Mucosa of descending colon (tissue), 3 donors: Measurements from ENCODE around the gene MAGI1. TPM values are rescaled to one million over a fixed set of nuclear protein-coding genes. Genes with fewer than 3 reads are reported as not detected.

Source experiments
- ATAC-seq: fragments of 200-7000 bp; cut with Tn5 transposase; one replicate; pipeline ENCODE4 v1.9.1; 2020; ENCODE audit warnings: mild to moderate bottlenecking, moderate library complexity
- DNase-seq, 3 donors: peaks; one replicate each; pipeline ENCODE4 v3.0.0-alpha.2; 2020
- H3K36me3 ChIP-seq: fragments of 200-600 bp; one replicate; pipeline ENCODE4 v1.8.0; 2021; ENCODE audit warnings: low read depth, mild to moderate bottlenecking
- H3K4me1 ChIP-seq: fragments of 200-600 bp; one replicate; pipeline ENCODE4 v1.8.0; 2021; ENCODE audit warnings: low read depth, mild to moderate bottlenecking
- H3K4me3 ChIP-seq: fragments of 200-600 bp; one replicate; pipeline ENCODE4 v1.8.0; 2021; ENCODE audit warnings: mild to moderate bottlenecking
- H3K9me3 ChIP-seq: fragments of 200-600 bp; one replicate; pipeline ENCODE4 v1.8.0; 2021; ENCODE audit warnings: mild to moderate bottlenecking
- intact Hi-C, 2 donors: fragments of 100-400 bp; cut with DNase I in 1 of 2; cut with micrococcal nuclease in 1 of 2; formaldehyde crosslinking; loops; one replicate each; pipeline versions ENCODE4 v1.11.0 to v1.11.1; 2022; cut with DNase I, micrococcal nuclease
- total RNA-seq, 3 donors: library from RNA; stranded (reverse); fragmentation: NEBNext Ultra II Directional in 2 of 3; extraction: Animal tissue kit (Norgen Biotek cat#: 25700) in 2 of 3; gene quantifications; one replicate each; pipeline versions ENCODE4 v1.2.1 to v1.2.4, GENCODE V29; 2021 to 2023
- TF ChIP-seq, protein P1 (sequence below): fragments of 200-600 bp; IDR thresholded peaks from one replicate; pipeline ENCODE4 v1.8.0; 2022; ENCODE audit warnings: antibody characterized with exemption, mild to moderate bottlenecking
- donor health status: DM: no; HTN: no; CAD: no; lungs with moderate emphysema.
- donor health status: DM: no; HTN: no; CAD: no.
- donor health status: DM: no; HTN: yes; CAD: no.

The MAGI1 gene
- total RNA-seq, 3 donors from 2014 or later = 41.9 to 59.6 (median 45.6) TPM

GRCh38 chr3:65348398-65348995, 690.2 kb downstream of the MAGI1 start:
- H3K4me1 ChIP-seq = no peaks in the 10 kb centered on the region
- ATAC-seq (no peak), DNase-seq (no peak)
- H3K4me3 ChIP-seq = no peak overlapping the region
- TF ChIP-seq, protein P1, sequence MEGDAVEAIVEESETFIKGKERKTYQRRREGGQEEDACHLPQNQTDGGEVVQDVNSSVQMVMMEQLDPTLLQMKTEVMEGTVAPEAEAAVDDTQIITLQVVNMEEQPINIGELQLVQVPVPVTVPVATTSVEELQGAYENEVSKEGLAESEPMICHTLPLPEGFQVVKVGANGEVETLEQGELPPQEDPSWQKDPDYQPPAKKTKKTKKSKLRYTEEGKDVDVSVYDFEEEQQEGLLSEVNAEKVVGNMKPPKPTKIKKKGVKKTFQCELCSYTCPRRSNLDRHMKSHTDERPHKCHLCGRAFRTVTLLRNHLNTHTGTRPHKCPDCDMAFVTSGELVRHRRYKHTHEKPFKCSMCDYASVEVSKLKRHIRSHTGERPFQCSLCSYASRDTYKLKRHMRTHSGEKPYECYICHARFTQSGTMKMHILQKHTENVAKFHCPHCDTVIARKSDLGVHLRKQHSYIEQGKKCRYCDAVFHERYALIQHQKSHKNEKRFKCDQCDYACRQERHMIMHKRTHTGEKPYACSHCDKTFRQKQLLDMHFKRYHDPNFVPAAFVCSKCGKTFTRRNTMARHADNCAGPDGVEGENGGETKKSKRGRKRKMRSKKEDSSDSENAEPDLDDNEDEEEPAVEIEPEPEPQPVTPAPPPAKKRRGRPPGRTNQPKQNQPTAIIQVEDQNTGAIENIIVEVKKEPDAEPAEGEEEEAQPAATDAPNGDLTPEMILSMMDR = no peak
- H3K9me3 ChIP-seq = no peaks in the 10 kb centered on the region
- H3K36me3 ChIP-seq = no peaks in the 10 kb centered on the region
- intact Hi-C loops = loop anchor here in 1 of 2 donors (10.0 kb wide), 1 partner anchor 66 kb away; no protein-coding TSS in a partner anchor

- H3K36me3 ChIP-seq = no peaks in the 10 kb centered on the region
- DNase-seq = no peak
- H3K4me3 ChIP-seq = no peak overlapping the region
- no peaks in the 10 kb centered on the region for H3K4me1 ChIP-seq
- no peak for ATAC-seq
- H3K9me3 ChIP-seq = no peaks in the 10 kb centered on the region
- intact Hi-C loops = loop anchor here in 1 of 2 donors (10.0 kb wide), 1 partner anchor 68 kb away; no protein-coding TSS in a partner anchor
- TF ChIP-seq, protein P1 = no peak
Measured at GRCh38 chr3:65347166-65347565, 691.6 kb downstream of the MAGI1 start.

DNA sequence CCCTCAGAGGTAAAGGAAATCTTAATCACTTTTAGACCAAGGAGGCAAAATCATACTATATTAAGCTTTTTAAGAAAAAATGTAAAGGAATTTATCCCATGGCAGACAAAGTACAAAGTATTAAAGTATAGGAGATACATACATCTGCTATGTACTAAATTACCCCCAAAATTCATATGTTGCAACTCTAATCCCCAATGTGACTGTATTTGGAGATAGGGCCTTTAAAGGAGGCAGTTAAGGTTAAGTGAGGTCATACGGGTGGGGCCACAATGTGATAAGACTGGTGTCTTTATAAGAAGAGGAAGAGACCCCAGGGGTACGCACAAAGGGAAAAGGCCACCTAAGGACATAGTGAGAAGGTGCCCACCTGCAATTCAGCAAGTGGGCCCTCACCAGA, 693.9 kb downstream of the MAGI1 start:
- intact Hi-C loops = loop anchor here in 1 of 2 donors (10.0 kb wide), 1 partner anchor 70 kb away; no protein-coding TSS in a partner anchor
- no peaks in the 10 kb centered on the region for H3K4me1 ChIP-seq
- no peaks in the 10 kb centered on the region for H3K36me3 ChIP-seq
- ATAC-seq (no peak), DNase-seq (no peak)
- H3K9me3 ChIP-seq = no peaks in the 10 kb centered on the region
- TF ChIP-seq, protein P1 = no peak
- no peak overlapping the region for H3K4me3 ChIP-seq

GRCh38 chr3:65344444-65344843, 694.3 kb downstream of the MAGI1 start:
- Histone ChIP-seq H3K36me3 (no peaks in the 10 kb centered on the region), H3K4me1 (no peaks in the 10 kb centered on the region), H3K4me3 (no peak overlapping the region), H3K9me3 (no peaks in the 10 kb centered on the region)
- ATAC-seq (no peak), DNase-seq (no peak)
- TF ChIP-seq, protein P1 = no peak
- intact Hi-C loops = loop anchor here in 1 of 2 donors (10.0 kb wide), 1 partner anchor 70 kb away; no protein-coding TSS in a partner anchor

GRCh38 chr3:65343736-65344135, 695.0 kb downstream of the MAGI1 start:
- no peaks in the 10 kb centered on the region for H3K4me1 ChIP-seq
- no peaks in the 10 kb centered on the region for H3K36me3 ChIP-seq
- TF ChIP-seq, protein P1 = no peak
- DNase-seq = no peak
- ATAC-seq = no peak
- intact Hi-C loops = loop anchor here in 1 of 2 donors (10.0 kb wide), 1 partner anchor 71 kb away; no protein-coding TSS in a partner anchor
- no peak overlapping the region for H3K4me3 ChIP-seq
- no peaks in the 10 kb centered on the region for H3K9me3 ChIP-seq
